ENCODE results near the gene METTL15.
"Not testable (repeated sequence)": the region's sequence is repeated elsewhere in the genome, so short reads cannot be mapped to it uniquely, and the experiment has no call there.

Gene METTL15

DNA sequence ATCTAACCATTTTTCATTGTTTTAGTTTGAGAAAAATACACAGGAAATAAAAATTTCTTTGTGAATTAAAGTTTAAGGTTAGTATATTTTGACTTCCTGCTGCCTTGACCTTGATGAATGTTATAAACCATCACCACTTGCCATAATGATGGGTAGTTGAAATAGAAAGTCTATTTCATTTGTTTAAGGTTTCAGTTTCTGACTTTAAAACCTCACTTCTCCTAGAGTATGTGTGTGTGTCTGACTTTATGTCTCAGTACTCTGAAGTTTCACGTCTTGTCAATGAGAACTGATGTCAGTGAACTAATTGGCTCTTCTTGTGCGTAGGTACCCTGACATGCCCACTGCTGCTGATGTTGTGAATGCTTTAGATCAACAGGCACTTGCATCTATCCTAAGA, 188.2 kb downstream of the METTL15 start:
- DNase-seq (ENCODE audit: low spot score): no peak

DNA sequence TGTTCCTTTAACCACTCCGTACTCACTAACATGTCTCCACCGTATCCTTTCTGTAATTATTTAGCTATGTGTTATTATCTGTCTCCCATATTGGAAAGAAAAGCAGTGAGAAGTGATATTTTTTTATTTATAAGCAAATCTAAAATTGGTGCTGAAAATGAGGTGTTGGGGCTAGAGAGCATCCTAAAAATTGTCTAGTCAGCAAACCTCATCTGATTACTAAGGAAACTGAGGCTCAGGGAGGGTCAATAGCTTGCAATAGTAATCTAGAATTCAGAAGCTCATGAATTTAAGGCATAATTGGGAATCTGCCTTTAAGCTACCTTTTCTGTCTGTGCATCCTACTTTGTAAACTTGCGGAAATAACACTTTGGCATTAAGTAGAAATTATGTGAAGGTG, 190.0 kb downstream of the METTL15 start:
- no peak for DNase-seq (ENCODE audit: low spot score)

DNA sequence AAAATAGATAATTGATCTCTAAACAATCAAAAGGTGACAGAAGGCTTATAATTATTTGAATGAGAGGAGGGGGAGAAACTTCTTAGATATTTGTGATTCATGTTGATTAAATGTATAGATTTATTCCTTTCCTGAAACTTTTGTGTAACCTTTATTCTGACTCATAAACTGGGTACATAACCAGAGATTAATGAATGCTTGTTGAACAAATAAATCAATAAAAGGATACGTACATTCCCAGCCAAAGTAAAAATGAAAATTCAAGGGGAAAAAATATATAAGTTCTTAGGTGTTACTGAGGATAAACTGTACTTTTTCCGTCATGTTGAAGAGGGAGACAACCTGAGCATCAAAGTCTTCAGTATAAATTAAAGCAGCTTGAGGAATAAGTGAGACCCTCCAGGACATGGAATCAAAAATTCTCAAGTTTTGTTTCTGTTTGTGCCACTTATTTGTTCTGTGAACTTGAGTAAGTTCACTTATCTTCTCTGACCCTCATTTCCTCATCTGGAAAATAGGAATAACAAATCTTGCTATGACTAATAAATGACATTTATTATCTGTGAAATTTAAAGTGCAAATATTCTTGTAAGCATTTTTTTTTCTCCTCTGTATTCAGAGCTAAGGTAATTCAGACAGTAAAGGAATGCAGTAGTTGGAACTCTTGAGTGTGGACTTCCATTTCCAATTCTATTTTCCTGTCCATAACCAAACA, 195.4 kb downstream of the METTL15 start:
- no peak for DNase-seq (ENCODE audit: low spot score)

DNA sequence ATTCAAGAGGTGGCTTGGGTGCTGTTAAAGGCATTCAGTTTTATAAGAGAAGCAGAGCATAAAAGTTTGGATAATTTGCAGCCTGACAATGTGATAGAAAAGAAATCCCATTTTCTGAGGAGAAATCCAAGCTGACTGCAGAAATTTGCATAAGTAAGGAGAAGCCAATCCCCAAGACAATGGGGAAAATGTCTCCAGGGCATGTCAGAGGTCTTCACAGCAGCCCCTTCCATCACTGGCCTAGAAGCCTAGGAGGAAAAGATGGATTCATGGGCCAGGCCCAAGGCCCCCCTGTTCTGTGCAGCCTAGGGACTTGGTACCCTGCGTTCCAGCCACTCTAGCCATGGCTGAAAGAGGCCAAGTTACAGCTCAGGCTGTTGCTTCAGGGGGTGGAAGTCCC, 207.3 kb downstream of the METTL15 start:
- no peak for DNase-seq (ENCODE audit: low spot score)

DNA sequence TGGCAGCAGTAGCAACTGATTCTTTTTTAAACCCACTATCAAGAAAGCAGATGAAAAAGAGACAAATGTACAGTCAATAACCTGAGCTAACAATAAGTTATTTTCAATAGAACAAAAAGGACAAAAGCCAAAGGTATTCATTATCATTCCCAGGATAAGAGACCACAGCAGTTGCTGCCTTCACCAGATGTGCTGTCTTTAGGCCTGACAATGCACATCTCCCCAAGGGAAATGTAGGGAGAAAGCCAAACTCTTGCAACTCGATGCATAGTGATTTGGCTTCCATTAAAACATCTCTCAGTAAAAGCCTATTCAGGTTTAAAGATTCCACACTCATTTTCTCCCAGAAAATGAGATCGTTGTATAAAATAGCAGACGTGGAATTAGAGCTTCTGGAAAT, 210.7 kb downstream of the METTL15 start:
- DNase-seq (ENCODE audit: low spot score): no peak

DNA sequence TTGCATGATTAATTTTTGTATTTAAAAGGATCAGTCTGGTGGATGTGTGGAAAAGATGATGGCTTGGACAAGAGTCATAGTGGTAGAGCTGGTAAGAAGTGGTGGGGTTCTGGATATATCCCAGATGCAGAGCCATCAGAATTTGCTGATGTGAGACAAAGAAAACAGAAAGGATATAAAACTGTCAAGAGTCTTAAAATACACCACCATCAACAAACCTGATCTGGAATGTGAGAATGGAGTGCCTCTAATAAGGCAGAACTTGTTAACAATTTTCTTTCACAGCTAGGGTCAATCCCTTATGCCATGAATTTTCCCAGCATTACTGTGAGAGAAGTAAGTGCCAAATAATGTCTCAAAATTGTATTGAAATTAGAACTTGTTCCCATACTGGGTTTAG, 215.4 kb downstream of the METTL15 start:
- no peak for DNase-seq (ENCODE audit: low spot score)

DNA sequence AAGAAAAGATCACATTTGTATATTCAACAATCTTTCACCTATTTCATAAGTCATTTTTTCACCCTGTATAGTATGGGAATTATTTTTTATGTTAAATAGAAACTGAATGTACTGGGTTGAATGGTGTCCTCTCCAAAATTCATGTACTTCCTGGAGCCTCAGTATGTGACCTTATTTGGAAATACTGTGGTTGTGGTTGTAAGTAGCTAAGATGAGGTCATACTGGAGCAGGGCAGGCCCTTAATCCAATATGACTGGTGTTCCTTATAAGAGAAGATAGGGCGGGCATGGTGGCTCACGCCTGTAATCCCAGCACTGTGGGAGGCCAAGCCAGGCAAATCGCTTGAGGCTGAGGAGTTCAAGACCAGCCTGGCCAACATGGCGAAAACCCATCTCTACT, 224.2 kb downstream of the METTL15 start:
- not testable (repeated sequence) for DNase-seq (ENCODE audit: low spot score)

DNA sequence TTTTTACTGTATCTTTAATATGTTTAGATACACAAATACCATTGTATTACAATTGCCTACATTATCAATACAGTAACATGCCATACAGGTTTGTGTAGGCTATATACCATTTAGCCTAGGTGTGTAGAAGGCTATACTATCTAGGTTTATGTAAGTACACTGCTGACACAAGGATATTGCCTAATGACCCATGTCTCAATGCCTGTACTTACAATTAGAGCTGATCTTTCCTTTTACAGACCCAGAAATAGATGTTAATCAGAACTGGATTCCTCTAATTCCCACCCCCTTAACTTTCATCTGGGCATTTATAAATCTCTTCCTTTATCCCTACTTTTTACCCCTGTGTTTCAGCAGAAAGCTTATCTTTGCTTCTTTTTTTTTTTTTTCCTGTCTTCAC, 229.5 kb downstream of the METTL15 start:
- DNase-seq (ENCODE audit: low spot score): no peak

DNA sequence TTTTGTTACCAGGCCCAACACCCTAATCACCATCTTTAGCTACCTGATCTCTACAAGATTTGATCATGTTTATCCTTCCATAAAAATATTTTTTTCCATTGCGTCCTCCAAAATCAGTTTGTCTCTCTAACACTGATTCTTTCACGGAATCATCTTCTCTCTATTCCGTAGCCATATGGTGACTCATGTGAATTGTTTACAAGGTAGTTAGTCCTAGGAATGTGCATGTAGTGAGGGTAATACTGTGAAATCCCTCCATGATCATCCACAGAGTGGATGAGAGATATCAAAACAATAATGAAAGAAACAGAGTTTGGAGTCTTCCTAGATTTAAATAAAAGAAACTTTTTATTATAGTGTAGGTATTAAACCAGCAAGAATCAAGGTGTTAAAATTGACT, 230.2 kb downstream of the METTL15 start:
- no peak for DNase-seq (ENCODE audit: low spot score)

DNA sequence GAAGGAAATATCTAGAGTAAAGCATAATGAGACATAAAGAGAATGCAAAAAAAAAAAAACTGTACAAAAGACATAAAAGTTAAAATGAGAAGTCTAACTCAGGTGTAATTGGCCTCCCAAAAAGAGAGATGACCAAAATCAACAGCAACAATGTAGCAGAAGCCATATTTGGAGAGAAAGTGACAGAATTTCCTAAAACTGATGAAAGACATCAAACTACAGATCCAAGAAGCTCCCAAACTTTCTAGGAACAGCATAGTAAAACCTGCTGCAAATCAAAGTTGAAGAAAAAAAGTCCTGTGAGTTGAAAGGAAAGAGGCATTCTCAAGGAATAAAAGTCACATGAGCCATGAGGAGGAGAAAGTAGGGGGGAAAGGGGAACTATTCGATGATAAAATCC, 231.3 kb downstream of the METTL15 start:
- no peak for DNase-seq (ENCODE audit: low spot score)

DNA sequence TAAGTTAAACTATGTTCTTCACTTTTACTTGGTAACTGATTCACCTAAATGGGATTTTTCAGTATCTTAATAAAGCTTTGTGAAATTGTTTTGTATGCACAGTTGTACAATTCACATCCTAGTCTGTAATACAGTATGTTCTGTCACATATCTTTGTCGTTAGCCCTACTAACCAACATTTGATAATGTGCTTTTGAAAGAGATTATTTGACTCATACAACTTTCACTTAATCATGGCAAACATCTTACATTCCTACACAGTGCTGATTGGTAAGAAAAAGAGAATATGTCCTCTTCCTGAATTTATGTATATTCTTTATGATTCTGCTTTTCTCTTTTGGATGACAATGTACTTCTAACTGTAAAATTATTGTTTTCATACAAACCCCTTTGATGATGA, 234.5 kb downstream of the METTL15 start:
- no peak for DNase-seq (ENCODE audit: low spot score)

DNA sequence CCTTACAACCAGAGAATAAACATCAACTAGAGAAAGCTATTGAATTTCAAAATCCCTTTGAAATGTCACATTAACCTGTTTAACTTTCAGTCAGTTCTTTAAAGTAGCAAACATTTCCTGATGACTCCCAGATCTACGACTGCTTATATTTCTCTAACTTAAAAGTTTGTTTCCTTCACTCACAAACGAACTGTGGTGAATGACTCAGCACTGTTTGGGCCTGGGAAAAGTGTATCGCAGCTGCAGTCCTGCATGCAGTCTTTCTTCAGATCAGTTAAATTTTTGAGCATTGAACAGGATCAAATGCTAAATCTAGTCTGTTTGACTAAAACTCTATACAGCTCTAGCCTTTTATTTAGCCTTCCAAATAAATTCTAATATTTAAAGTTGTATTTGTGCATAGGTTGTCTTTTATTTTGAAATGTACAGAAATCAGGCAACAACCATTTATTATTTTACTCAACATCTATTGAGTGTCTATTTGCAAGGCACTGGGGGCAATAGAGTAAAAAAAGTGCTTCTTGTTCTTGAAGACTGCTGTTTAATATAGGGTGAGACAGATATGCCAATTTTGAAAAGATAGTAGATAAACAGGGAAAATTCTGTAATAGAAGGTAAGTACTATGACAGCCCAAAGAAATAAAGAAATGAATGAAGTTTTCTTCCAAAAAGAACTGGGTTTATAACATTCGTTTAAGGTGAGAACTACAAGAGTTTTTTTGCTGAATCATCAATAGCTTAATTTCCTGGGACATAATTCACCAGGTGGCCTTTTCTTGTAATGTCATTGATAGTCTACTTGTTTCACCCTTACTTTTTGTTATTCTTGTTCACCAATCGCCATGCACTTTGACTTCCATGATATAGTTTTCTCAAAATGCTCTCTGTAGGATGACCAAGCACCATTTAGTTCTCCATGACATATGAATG, 235.4 kb downstream of the METTL15 start:
- DNase-seq (ENCODE audit: low spot score): peak; percentile 6

DNA sequence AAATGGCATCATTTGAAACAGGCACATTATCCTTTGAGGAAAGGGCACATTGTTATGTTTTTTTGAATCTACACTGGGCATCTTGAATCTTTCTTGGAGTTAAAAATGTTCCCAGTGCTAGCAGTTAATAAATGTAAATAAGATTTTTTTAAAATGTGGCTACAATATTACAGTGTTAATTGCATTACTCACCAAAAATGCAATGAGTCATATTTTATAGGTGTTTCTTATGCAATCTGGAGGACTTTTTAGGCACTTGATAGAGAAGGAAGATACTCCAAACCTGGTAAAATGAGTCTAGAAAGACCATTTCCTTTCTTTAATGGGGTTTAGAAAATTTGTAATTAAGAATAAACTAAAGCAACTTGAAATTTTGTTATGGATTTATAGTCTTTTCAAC, 238.0 kb downstream of the METTL15 start:
- peak; percentile 20 for DNase-seq (ENCODE audit: low spot score)

DNA sequence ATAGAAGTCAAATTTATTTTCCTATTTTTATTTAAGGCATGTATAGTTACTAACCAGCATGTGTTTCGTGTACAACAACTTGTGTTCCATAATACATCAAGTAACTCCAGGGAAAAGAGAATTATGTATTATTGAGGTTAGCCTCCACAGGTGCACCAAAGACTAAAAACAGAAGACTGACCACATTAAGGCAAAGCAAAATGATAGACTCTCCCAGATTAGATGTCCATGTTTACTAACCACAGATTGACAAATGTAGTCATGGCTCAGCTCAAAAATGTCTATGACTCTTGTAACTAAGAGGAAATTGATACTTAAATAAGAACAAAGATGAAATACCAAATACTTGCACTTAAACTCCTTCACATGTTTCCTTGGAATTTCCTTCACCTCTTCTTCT, 238.5 kb downstream of the METTL15 start:
- peak; percentile 34 for DNase-seq (ENCODE audit: low spot score)

DNA sequence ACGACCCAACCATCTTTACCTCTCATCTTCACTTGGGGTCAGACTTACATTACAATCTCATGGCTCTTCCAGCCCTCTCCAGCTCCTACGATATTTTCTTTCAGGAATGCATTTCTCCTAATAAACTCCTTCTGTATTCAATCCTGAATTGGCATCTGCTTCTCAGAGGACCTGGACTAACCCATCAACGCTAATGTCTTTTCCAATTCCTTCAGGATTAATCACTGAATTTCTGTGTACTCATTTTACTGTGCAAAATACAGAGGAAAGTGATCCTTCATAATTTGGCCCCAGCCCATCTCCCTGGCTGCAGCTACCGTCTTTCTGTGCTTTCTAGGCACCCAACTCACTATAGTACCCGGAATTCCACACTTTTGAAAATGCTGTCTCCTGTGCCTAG, 239.2 kb downstream of the METTL15 start:
- no peak for DNase-seq (ENCODE audit: low spot score)

DNA sequence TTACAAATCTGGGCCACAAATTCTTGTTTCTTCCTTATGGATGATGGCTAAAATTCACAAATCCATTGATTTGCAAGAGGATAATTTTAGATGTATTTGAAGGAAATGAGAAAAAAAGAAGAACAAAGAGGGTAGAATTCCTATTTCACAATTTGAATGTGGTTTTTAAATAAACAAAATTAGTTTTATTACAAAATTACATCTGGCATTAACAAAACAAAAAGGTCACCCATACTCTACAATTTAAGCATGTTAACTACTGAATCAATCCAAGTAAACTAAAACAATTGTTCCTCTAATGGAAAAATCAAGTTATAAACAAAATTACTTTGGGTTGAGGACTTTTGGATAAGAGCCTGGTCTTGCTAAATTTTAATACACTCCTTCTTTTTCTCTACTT, 242.0 kb downstream of the METTL15 start:
- DNase-seq (ENCODE audit: low spot score): no peak

DNA sequence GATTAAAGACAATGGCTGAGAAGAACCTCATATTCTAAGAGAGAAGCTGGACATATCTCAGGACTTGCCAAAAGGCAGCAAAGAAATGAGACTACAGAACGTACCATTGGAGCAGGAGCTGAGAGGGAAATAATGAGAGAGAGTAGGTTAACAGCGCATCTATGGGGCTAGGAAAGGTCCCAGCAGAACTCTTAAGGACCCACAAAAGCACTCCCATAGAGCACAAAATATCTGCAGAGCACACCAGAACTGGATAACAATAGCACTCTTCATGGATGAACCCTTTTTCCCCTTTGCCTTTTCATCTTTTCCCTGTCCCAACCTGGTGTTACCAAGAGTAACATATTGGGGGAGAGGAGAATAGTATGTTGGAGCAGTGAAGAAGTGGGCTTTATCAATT, 245.8 kb downstream of the METTL15 start:
- DNase-seq (ENCODE audit: low spot score): no peak

DNA sequence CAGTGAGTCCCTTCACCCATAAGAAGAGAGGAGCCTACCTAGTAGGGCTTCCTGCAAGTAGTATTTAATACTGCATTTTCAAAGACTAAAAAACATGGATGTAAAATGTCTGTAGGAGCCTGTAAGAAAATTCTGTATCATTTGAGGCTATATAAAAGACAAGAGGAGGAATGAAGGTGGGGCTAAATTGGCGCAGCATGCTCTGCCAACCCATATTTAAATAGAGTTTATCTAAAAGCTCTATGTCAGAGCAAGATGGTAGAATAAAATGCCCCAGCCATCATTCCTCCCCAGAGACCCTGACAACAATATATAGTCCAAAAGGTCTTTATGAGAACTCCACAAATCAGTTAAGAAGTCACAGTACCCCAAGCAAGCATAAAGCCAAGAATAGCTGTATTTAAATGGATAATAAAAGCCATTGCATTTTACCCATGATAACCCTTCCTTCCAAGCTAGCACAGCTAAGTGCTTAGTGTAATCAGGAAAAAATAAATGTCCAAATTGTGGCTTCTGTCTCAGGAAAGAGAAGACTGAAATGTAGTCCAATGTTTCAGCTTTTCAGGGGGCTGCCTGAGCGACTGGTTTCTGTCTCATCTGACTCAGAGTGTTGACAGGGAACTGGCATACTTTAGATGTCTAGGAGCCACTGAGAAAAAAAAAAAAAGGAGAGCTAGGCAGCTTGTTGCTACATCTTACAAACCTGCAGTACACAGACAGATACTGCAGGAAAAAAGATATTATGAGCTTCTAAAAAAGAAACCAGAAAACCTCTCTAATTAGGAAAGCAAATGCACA, 258.6 kb downstream of the METTL15 start:
- no peak for DNase-seq (ENCODE audit: low spot score)

DNA sequence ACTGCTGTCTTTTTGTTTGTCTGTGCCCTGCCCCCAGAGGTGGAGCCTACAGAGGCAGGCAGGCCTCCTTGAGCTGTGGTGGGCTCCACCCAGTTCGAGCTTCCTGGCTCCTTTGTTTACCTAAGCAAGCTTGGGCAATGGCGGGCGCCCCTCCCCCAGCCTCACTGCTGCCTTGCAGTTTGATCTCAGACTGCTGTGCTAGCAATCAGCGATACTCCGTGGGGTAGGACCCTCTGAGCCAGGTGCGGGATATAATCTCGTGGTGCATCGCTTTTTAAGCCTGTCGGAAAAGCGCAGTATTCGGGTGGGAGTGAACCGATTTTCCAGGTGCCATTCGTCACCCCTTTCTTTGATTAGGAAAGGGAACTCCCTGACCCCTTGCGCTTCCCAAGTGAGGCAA, 269.9 kb downstream of the METTL15 start:
- DNase-seq (ENCODE audit: low spot score): not testable (repeated sequence)
